ENCODE measurements around the gene SHF. TPM values are rescaled to one million over a fixed set of nuclear protein-coding genes. Genes with fewer than 3 reads are reported as not detected.

The SHF gene
- total RNA-seq, 1 experiment from 2014 or later, result 0.44 TPM

- H3K4me1 Mint-ChIP-seq (ENCODE audit: insufficient read depth, unreplicated experiment), result peaks cover 6% of the 10 kb centered on the region
- no TSS peak for BruUV-seq (replicated peaks)
- no peaks in the 10 kb centered on the region for H3K9me3 Mint-ChIP-seq (ENCODE audit: unreplicated experiment)
- H3K27ac Mint-ChIP-seq (ENCODE audit: low read depth, unreplicated experiment), result no peak overlapping the region
- intact Hi-C loops (cut with micrococcal nuclease), result no loop called here
- no peaks in the 10 kb centered on the region for H3K27me3 Mint-ChIP-seq (ENCODE audit: insufficient read depth, unreplicated experiment)
- no peak for TF ChIP-seq CTCF (IDR thresholded peaks at IDR 0.05; ENCODE audit: unreplicated experiment)
- no peak overlapping the region for H3K4me3 Mint-ChIP-seq (ENCODE audit: unreplicated experiment)
- no peak for DNase-seq (ENCODE audit: unreplicated experiment)
- ChIA-PET CTCF (interaction anchor here (0.5 to 3.5 kb wide), 17 partner anchors 10 to 231 kb away, joined by 3 to 36 read pairs (median 6); no protein-coding TSS in a partner anchor), POLR2A (interaction anchor here (1.0 to 6.7 kb wide), 5 partner anchors 31 to 234 kb away, joined by 3 to 113 read pairs (median 5); a partner anchor contains a TSS)
- H3K36me3 Mint-ChIP-seq (ENCODE audit: insufficient read depth, unreplicated experiment), result peaks cover 8% of the 10 kb centered on the region
These were observed 19.5 kb downstream of the SHF start for GRCh38 chr15:45168286-45168685.

GRCh38 chr15:45167631-45168205, 20.0 kb downstream of the SHF start:
- no TSS peak for BruUV-seq (replicated peaks)
- Mint-ChIP-seq H3K9me3 (ENCODE audit: unreplicated experiment) (no peaks in the 10 kb centered on the region), H3K4me3 (ENCODE audit: unreplicated experiment) (peak overlapping the region; percentile 71), H3K27me3 (ENCODE audit: insufficient read depth, unreplicated experiment) (no peaks in the 10 kb centered on the region), H3K27ac (ENCODE audit: low read depth, unreplicated experiment) (peak overlapping the region; percentile 63), H3K36me3 (ENCODE audit: insufficient read depth, unreplicated experiment) (peaks cover 8% of the 10 kb centered on the region), H3K4me1 (ENCODE audit: insufficient read depth, unreplicated experiment) (peaks cover 12% of the 10 kb centered on the region)
- TF ChIP-seq CTCF (IDR thresholded peaks at IDR 0.05; ENCODE audit: unreplicated experiment), result no peak
- no peak for DNase-seq (ENCODE audit: unreplicated experiment)
- CTCF ChIA-PET, result interaction anchor here (0.5 to 3.5 kb wide), 24 partner anchors 9 to 232 kb away, joined by 3 to 36 read pairs (median 5); no protein-coding TSS in a partner anchor
- intact Hi-C loops (cut with micrococcal nuclease), result loop anchor here (1.0 kb wide), 2 partner anchors 31 to 41 kb away; no protein-coding TSS in a partner anchor
- POLR2A ChIA-PET, result interaction anchor here (0.7 to 6.7 kb wide), 8 partner anchors 10 to 235 kb away, joined by 3 to 113 read pairs (median 4); a partner anchor contains a TSS

- BruUV-seq (replicated peaks), result no TSS peak
These were observed 20.7 kb downstream of the SHF start for GRCh38 chr15:45166834-45167630.

More at GRCh38 chr15:45166834-45167630, 20.7 kb downstream of the SHF start:
- peak overlapping the region; percentile 71 for H3K4me3 Mint-ChIP-seq (ENCODE audit: unreplicated experiment)
- H3K9me3 Mint-ChIP-seq (ENCODE audit: unreplicated experiment), result no peaks in the 10 kb centered on the region
- intact Hi-C loops (cut with micrococcal nuclease), result loop anchor here (1.0 kb wide), 2 partner anchors 31 to 41 kb away; no protein-coding TSS in a partner anchor
- peaks cover 19% of the 10 kb centered on the region for H3K4me1 Mint-ChIP-seq (ENCODE audit: insufficient read depth, unreplicated experiment)
- H3K27ac Mint-ChIP-seq (ENCODE audit: low read depth, unreplicated experiment), result peak overlapping the region; percentile 63
- peak; percentile 88 for DNase-seq (ENCODE audit: unreplicated experiment)
- POLR2A ChIA-PET, result interaction anchor here (0.6 to 6.7 kb wide), 8 partner anchors 9 to 235 kb away, joined by 3 to 113 read pairs (median 4); partner anchors contain the start of gene SORD
- H3K36me3 Mint-ChIP-seq (ENCODE audit: insufficient read depth, unreplicated experiment), result peaks cover 8% of the 10 kb centered on the region
- H3K27me3 Mint-ChIP-seq (ENCODE audit: insufficient read depth, unreplicated experiment), result no peaks in the 10 kb centered on the region
- TF ChIP-seq CTCF (IDR thresholded peaks at IDR 0.05; ENCODE audit: unreplicated experiment), result peak; percentile 70
- CTCF ChIA-PET, result interaction anchor here (0.5 to 3.5 kb wide), 20 partner anchors 9 to 233 kb away, joined by 3 to 36 read pairs (median 6); no protein-coding TSS in a partner anchor

All from MCF 10A (cell line).